HCT116 (cell line): ENCODE measurements around the gene NAPSA. TPM values are rescaled to one million over a fixed set of nuclear protein-coding genes. Genes with fewer than 3 reads are reported as not detected.

ENCODE experiments used
- ATAC-seq: fragments of 200-7000 bp; cut with Tn5 transposase; 2 replicates; pipeline ENCODE4 v1.9.1; 2020; ENCODE audit warnings: mild to moderate bottlenecking, moderate library complexity
- BruUV-seq: library from RNA; stranded (reverse); fragments of 400-500 nt; replicated peaks from 2 replicates; lab custom pipeline; 2021; lab: Mats Ljungman, UMichigan
- CTCF ChIA-PET: fragments of 300-600 bp; sonication (Branson Sonifier 250); formaldehyde crosslinking; loops from one replicate; lab custom pipeline; 2021; ENCODE audit warnings: antibody characterized with exemption; lab: Charles Lee
- POLR2A ChIA-PET: fragments of 300-600, 350-600 bp; sonication (Branson Sonifier 250); formaldehyde crosslinking; loops from one replicate; lab custom pipeline; 2021; ENCODE audit warnings: antibody characterized with exemption; lab: Charles Lee
- RAD21 ChIA-PET, 2 experiments: fragments of 300-600 bp; sonication (Branson Sonifier 250); formaldehyde crosslinking; loops; one replicate each; lab custom pipeline; 2023; ENCODE audit warnings: low total read pairs in 2 of 2; ENCODE audit not compliant: uncharacterized antibody in 2 of 2, unreplicated experiment in 2 of 2, low non-redundant PET in 1 of 2; lab: Charles Lee
- DNase-seq: peaks from one replicate; pipeline ENCODE4 v3.0.0-alpha.2; 2010; ENCODE audit warnings: low read depth, low spot score
- H2AFZ ChIP-seq: fragments of 200-600 bp; shearing (Covaris generic), sonication (generic); 2 replicates; pipeline ENCODE4 v1.6.1; 2017; ENCODE audit warnings: low read depth, mixed run types, mixed read lengths, antibody characterized with exemption, low read length; ENCODE audit not compliant: poor library complexity, severe bottlenecking
- H3K27ac ChIP-seq: 2 replicates; pipeline ENCODE4 v1.5.1; 2012; ENCODE audit warnings: low read depth, low read length
- H3K27me3 ChIP-seq: fragments of 200-600 bp; sonication (generic); 2 replicates; pipeline ENCODE4 v1.6.1; 2016; ENCODE audit warnings: mixed run types, low read length, mixed read lengths; ENCODE audit not compliant: insufficient read depth
- H3K36me3 ChIP-seq, 2 experiments: fragments of 200-500 bp in 1 of 2; fragments of 200-600 bp in 1 of 2; sonication (Bioruptor generic) in 1 of 2; sonication (generic) in 1 of 2; 2 replicates each; pipeline versions ENCODE4 v1.5.1 to v1.6.1; 2014 to 2016; ENCODE audit warnings: low read length in 2 of 2, inconsistent platforms in 1 of 2, mixed read lengths in 1 of 2, mixed run types in 1 of 2; ENCODE audit not compliant: insufficient read depth in 2 of 2, control insufficient read depth in 1 of 2
- H3K4me1 ChIP-seq, 2 experiments: fragments of 200-600 bp in 1 of 2; sonication (generic) in 1 of 2; 2 replicates each; pipeline versions ENCODE4 v1.5.1 to v1.6.1; 2012 to 2017; ENCODE audit warnings: low read length in 2 of 2, inconsistent platforms in 1 of 2, mild to moderate bottlenecking in 1 of 2, mixed read lengths in 1 of 2, mixed run types in 1 of 2, moderate library complexity in 1 of 2; ENCODE audit not compliant: insufficient read depth in 2 of 2, control insufficient read depth in 1 of 2
- H3K4me2 ChIP-seq: fragments of 200-600 bp; sonication (generic); 2 replicates; pipeline ENCODE4 v1.6.1; 2017; ENCODE audit warnings: mixed run types, low read length, mixed read lengths
- H3K4me3 ChIP-seq, 2 experiments: fragments of 200-600 bp in 1 of 2; sonication (generic) in 1 of 2; replicated peaks in 1 of 2; 2 replicates each; pipeline ENCODE4 v1.5.1; 2011 to 2016; ENCODE audit warnings: low read length in 2 of 2, control low read depth in 1 of 2, low read depth in 1 of 2, mild to moderate bottlenecking in 1 of 2, mixed read lengths in 1 of 2, mixed run types in 1 of 2
- H3K79me2 ChIP-seq: fragments of 200-600 bp; sonication (generic); 2 replicates; pipeline ENCODE4 v1.6.1; 2017; ENCODE audit warnings: mild to moderate bottlenecking, mixed run types, low read length, moderate library complexity, mixed read lengths; ENCODE audit not compliant: insufficient read depth
- H3K9ac ChIP-seq: fragments of 200-600 bp; sonication (generic); 2 replicates; pipeline ENCODE4 v1.6.1; 2016; ENCODE audit warnings: low read length, mixed read lengths
- H3K9me2 ChIP-seq: fragments of 200-600 bp; sonication (generic), shearing (Covaris generic); 2 replicates; pipeline ENCODE4 v1.6.1; 2017; ENCODE audit warnings: mixed run types, mild to moderate bottlenecking, moderate library complexity; ENCODE audit not compliant: insufficient read depth
- H3K9me3 ChIP-seq, 2 experiments: fragments of 200-500 bp in 1 of 2; fragments of 200-600 bp in 1 of 2; sonication (Bioruptor generic) in 1 of 2; sonication (generic) in 1 of 2; 2 replicates each; pipeline ENCODE4 v1.6.1; 2014 to 2017; ENCODE audit warnings: low read length in 2 of 2, mixed read lengths in 2 of 2, inconsistent platforms in 1 of 2, low read depth in 1 of 2, mild to moderate bottlenecking in 1 of 2, mixed run types in 1 of 2, moderate library complexity in 1 of 2; ENCODE audit not compliant: control insufficient read depth in 1 of 2, insufficient read depth in 1 of 2
- H4K20me1 ChIP-seq: fragments of 200-600 bp; sonication (generic), shearing (Covaris generic); 2 replicates; pipeline ENCODE4 v1.6.1; 2017; ENCODE audit warnings: mixed run types, mild to moderate bottlenecking, moderate library complexity; ENCODE audit not compliant: insufficient read depth
- CEBPB ChIP-seq: IDR thresholded peaks from 2 replicates; pipeline ENCODE4 v1.6.1; 2012; ENCODE audit warnings: low read depth
- EZH2 ChIP-seq: fragments of 200-600 bp; sonication (generic); IDR thresholded peaks from 2 replicates; pipeline ENCODE4 v1.6.1; 2017; ENCODE audit warnings: antibody characterized with exemption, mixed run types
- FOSL1 ChIP-seq: IDR thresholded peaks from 2 replicates; pipeline ENCODE4 v1.6.1; 2012; ENCODE audit warnings: low read depth
- JUND ChIP-seq: IDR thresholded peaks from 2 replicates; pipeline ENCODE4 v1.6.1; 2012
- RAD21 ChIP-seq: IDR thresholded peaks from 2 replicates; pipeline ENCODE4 v1.6.1; 2012; ENCODE audit warnings: low read depth, mild to moderate bottlenecking
- SIN3A ChIP-seq: IDR thresholded peaks from 2 replicates; pipeline ENCODE4 v1.6.1; 2012; ENCODE audit warnings: low read depth
- SRF ChIP-seq: IDR thresholded peaks from 2 replicates; pipeline ENCODE4 v1.6.1; 2012; ENCODE audit warnings: low read depth
- YY1 ChIP-seq: IDR thresholded peaks from 2 replicates; pipeline ENCODE4 v1.6.1; 2011; ENCODE audit warnings: low read length, low read depth, moderate library complexity, mild to moderate bottlenecking; ENCODE audit not compliant: insufficient replicate concordance; ENCODE audit errors: extremely low read depth
- ZFX ChIP-seq: fragments of 450-650 bp; IDR thresholded peaks from 2 replicates; pipeline ENCODE4 v1.6.1; 2017
- ZNF274 ChIP-seq: fragments of 200-500 bp; sonication (Bioruptor generic); IDR thresholded peaks from 2 replicates; pipeline ENCODE4 v1.6.1; 2014; ENCODE audit warnings: mild to moderate bottlenecking, low read depth, low read length, inconsistent platforms
- intact Hi-C: fragments of 100-400 bp; cut with micrococcal nuclease; formaldehyde crosslinking; loops from 2 replicates; pipeline ENCODE4 v1.10.0; 2022
- total RNA-seq: library from RNA; stranded (reverse); gene quantifications from one replicate; pipeline ENCODE4 v1.2.1, GENCODE V29; 2021; ENCODE audit not compliant: unreplicated experiment
- TF ChIP-seq, protein P1 (sequence below): IDR thresholded peaks from 2 replicates; pipeline ENCODE4 v1.6.1; 2012
- TF ChIP-seq, protein P2 (sequence below): IDR thresholded peaks from 2 replicates; pipeline ENCODE4 v1.6.1; 2012
- TF ChIP-seq, protein P3 (sequence below): IDR thresholded peaks from 2 replicates; pipeline ENCODE4 v1.6.1; 2012; ENCODE audit warnings: low read depth
- TF ChIP-seq, protein P4 (sequence below): IDR thresholded peaks from 2 replicates; pipeline ENCODE4 v1.6.1; 2011; ENCODE audit warnings: mild to moderate bottlenecking, low read length, moderate library complexity; ENCODE audit not compliant: insufficient replicate concordance; ENCODE audit errors: extremely low read depth
- TF ChIP-seq, protein P5 (sequence below), 3 experiments: fragments of 200-600 bp in 1 of 3; sonication (generic) in 1 of 3; IDR thresholded peaks in 2 of 3; conservative IDR thresholded peaks in 1 of 3; 2 replicates each; pipeline ENCODE4 v1.5.1; 2012 to 2017; ENCODE audit warnings: low read depth in 2 of 3, low read length in 2 of 3, antibody characterized with exemption in 1 of 3, borderline replicate concordance in 1 of 3, control low read depth in 1 of 3, mild to moderate bottlenecking in 1 of 3, mixed read lengths in 1 of 3, mixed run types in 1 of 3, moderate library complexity in 1 of 3; ENCODE audit not compliant: insufficient read depth in 1 of 3

NAPSA gene
- total RNA-seq, 1 experiment from 2014 or later: 4.4 TPM

DNA sequence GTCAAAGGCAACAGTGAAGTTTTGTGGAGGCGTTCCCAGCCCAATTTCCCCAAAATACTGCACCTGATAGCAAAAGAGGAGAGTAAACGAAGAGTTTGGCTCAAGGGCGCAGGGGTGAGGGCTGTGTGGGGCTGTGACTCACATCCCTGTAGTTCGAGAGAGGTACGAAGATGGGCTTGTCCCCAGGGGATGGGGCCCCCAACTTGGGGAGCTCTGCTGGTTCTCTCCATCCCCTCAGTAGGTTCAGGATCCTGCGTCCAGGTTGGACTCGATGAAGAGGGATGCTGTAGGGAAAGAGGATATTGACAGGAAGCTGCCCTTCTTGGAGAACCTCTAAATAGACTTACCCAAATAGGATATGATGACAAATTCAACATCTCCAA is 3.4 kb downstream of the NAPSA start:
- Histone ChIP-seq H3K9me2 (no peaks in the 10 kb centered on the region), H3K27ac (no peak overlapping the region), H3K79me2 (no peaks in the 10 kb centered on the region), H3K9me3 (no peaks in the 10 kb centered on the region), H3K36me3 (no peaks in the 10 kb centered on the region), H3K4me3 (no peak overlapping the region), H3K4me1 (peaks cover 0 to 7% of the 10 kb centered on the region in 2 experiments; a peak in 1 of 4 replicates), H3K4me2 (no peak overlapping the region), H3K9ac (no peak overlapping the region), H3K27me3 (no peaks in the 10 kb centered on the region), H2AFZ (no peak overlapping the region), H4K20me1 (no peaks in the 10 kb centered on the region)
- DNase-seq (no peak), ATAC-seq (no peak)
- POLR2A ChIA-PET: no interaction called here
- intact Hi-C loops: loop anchor here (10.0 kb wide), 2 partner anchors 343 to 733 kb away; no protein-coding TSS in a partner anchor
- CTCF ChIA-PET: no interaction called here
- no TSS peak for BruUV-seq
- no peak for TF ChIP-seq SRF
- no peak for TF ChIP-seq EZH2
- TF ChIP-seq RAD21: no peak
- TF ChIP-seq, protein P1, sequence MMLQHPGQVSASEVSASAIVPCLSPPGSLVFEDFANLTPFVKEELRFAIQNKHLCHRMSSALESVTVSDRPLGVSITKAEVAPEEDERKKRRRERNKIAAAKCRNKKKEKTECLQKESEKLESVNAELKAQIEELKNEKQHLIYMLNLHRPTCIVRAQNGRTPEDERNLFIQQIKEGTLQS: no peak
- TF ChIP-seq, protein P2, sequence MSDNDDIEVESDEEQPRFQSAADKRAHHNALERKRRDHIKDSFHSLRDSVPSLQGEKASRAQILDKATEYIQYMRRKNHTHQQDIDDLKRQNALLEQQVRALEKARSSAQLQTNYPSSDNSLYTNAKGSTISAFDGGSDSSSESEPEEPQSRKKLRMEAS: no peak
- TF ChIP-seq, protein P3, sequence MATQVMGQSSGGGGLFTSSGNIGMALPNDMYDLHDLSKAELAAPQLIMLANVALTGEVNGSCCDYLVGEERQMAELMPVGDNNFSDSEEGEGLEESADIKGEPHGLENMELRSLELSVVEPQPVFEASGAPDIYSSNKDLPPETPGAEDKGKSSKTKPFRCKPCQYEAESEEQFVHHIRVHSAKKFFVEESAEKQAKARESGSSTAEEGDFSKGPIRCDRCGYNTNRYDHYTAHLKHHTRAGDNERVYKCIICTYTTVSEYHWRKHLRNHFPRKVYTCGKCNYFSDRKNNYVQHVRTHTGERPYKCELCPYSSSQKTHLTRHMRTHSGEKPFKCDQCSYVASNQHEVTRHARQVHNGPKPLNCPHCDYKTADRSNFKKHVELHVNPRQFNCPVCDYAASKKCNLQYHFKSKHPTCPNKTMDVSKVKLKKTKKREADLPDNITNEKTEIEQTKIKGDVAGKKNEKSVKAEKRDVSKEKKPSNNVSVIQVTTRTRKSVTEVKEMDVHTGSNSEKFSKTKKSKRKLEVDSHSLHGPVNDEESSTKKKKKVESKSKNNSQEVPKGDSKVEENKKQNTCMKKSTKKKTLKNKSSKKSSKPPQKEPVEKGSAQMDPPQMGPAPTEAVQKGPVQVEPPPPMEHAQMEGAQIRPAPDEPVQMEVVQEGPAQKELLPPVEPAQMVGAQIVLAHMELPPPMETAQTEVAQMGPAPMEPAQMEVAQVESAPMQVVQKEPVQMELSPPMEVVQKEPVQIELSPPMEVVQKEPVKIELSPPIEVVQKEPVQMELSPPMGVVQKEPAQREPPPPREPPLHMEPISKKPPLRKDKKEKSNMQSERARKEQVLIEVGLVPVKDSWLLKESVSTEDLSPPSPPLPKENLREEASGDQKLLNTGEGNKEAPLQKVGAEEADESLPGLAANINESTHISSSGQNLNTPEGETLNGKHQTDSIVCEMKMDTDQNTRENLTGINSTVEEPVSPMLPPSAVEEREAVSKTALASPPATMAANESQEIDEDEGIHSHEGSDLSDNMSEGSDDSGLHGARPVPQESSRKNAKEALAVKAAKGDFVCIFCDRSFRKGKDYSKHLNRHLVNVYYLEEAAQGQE: no peak
- TF ChIP-seq SIN3A: no peak
- TF ChIP-seq FOSL1: no peak
- TF ChIP-seq CEBPB: no peak
- no peak for TF ChIP-seq ZFX
- TF ChIP-seq, protein P4, sequence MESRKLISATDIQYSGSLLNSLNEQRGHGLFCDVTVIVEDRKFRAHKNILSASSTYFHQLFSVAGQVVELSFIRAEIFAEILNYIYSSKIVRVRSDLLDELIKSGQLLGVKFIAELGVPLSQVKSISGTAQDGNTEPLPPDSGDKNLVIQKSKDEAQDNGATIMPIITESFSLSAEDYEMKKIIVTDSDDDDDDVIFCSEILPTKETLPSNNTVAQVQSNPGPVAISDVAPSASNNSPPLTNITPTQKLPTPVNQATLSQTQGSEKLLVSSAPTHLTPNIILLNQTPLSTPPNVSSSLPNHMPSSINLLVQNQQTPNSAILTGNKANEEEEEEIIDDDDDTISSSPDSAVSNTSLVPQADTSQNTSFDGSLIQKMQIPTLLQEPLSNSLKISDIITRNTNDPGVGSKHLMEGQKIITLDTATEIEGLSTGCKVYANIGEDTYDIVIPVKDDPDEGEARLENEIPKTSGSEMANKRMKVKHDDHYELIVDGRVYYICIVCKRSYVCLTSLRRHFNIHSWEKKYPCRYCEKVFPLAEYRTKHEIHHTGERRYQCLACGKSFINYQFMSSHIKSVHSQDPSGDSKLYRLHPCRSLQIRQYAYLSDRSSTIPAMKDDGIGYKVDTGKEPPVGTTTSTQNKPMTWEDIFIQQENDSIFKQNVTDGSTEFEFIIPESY: no peak
- no peak for TF ChIP-seq ZNF274
- TF ChIP-seq YY1: no peak
- TF ChIP-seq, protein P5, sequence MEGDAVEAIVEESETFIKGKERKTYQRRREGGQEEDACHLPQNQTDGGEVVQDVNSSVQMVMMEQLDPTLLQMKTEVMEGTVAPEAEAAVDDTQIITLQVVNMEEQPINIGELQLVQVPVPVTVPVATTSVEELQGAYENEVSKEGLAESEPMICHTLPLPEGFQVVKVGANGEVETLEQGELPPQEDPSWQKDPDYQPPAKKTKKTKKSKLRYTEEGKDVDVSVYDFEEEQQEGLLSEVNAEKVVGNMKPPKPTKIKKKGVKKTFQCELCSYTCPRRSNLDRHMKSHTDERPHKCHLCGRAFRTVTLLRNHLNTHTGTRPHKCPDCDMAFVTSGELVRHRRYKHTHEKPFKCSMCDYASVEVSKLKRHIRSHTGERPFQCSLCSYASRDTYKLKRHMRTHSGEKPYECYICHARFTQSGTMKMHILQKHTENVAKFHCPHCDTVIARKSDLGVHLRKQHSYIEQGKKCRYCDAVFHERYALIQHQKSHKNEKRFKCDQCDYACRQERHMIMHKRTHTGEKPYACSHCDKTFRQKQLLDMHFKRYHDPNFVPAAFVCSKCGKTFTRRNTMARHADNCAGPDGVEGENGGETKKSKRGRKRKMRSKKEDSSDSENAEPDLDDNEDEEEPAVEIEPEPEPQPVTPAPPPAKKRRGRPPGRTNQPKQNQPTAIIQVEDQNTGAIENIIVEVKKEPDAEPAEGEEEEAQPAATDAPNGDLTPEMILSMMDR (IDR thresholded peaks at IDR 0.05 in 2 of 3, conservative IDR thresholded peaks at IDR 0.05 in 1 of 3; ENCODE audit: borderline replicate concordance in 1 of 3, insufficient read depth in 1 of 3, low read depth in 2 of 3, low read length in 2 of 3): no peak
- TF ChIP-seq JUND: no peak
- RAD21 ChIA-PET: no interaction called here
